ENCODE measurements around the gene CACNA2D3.

CACNA2D3 gene

DNA sequence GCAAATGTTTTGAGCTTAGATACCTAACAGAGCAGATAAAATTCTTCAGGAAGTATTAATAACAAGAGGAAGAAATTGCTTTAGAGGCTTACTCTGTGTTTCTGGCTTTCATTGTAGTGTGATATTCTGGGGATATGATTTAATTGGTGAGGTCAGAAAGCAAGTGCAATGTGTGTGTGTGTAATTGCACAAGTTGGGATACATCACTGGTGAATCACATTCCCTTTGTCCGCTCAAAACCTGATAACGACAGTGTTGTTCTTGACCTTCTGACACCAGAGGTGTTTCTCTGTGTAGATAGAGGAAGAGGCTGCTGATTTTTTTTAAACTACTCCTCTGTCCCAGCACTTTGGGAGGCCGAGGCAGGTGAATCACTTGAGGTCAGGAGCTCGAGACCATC, 161.1 kb downstream of the CACNA2D3 start:
- TF ChIP-seq, protein P1, sequence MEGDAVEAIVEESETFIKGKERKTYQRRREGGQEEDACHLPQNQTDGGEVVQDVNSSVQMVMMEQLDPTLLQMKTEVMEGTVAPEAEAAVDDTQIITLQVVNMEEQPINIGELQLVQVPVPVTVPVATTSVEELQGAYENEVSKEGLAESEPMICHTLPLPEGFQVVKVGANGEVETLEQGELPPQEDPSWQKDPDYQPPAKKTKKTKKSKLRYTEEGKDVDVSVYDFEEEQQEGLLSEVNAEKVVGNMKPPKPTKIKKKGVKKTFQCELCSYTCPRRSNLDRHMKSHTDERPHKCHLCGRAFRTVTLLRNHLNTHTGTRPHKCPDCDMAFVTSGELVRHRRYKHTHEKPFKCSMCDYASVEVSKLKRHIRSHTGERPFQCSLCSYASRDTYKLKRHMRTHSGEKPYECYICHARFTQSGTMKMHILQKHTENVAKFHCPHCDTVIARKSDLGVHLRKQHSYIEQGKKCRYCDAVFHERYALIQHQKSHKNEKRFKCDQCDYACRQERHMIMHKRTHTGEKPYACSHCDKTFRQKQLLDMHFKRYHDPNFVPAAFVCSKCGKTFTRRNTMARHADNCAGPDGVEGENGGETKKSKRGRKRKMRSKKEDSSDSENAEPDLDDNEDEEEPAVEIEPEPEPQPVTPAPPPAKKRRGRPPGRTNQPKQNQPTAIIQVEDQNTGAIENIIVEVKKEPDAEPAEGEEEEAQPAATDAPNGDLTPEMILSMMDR (IDR thresholded peaks at IDR 0.05; ENCODE audit: control insufficient read depth, insufficient read depth, low read depth, low read length, missing control alignments) = no peak
- DNase-seq (ENCODE audit: low read depth) = no peak
- H3K4me3 ChIP-seq (ENCODE audit: control insufficient read depth, low read depth, low read length) = no peak overlapping the region

DNA sequence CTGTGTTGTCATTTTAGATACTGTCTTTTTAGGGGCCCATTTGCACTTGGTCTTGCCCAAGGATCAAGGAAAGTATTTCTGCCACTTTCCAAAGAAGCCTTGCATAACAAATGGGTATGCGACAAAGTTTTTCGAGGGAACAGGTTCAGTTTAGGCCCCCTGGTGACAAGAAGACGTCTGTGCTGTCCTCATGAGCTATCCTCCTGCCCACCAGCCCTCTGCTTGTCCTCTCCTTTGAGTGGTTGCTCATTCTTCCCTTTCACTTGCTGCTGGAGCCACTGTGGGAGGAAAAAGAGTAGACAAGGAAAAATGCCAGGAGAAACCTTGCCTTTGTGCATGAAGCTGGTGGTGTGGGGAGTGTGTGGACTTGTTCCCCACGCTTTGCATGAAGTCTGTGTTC, 171.9 kb downstream of the CACNA2D3 start:
- TF ChIP-seq, protein P1 (IDR thresholded peaks at IDR 0.05; ENCODE audit: control insufficient read depth, insufficient read depth, low read depth, low read length, missing control alignments) = no peak
- DNase-seq (ENCODE audit: low read depth) = no peak
- no peak overlapping the region for H3K4me3 ChIP-seq (ENCODE audit: control insufficient read depth, low read depth, low read length)

DNA sequence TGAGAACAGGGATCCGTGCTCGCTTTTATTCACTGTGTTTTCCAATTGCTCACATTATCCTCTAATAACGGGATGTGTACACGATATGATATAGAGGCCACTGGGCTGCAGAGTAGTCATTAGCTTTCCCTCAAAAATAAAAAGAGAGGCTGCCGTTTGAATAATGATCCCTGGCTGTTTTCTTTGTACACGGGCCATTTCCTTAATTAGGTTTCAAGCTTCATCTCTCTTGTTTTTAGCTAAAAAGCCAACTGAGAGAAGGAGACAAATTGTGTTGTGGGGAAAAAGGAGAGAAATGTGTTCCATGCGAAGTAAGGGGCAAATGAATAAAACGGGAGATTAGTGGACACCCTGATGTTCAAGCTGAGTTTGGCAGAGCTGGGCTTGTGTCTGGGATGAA, 174.2 kb downstream of the CACNA2D3 start:
- TF ChIP-seq, protein P1 (IDR thresholded peaks at IDR 0.05; ENCODE audit: control insufficient read depth, insufficient read depth, low read depth, low read length, missing control alignments) = no peak
- no peak overlapping the region for H3K4me3 ChIP-seq (ENCODE audit: control insufficient read depth, low read depth, low read length)
- no peak for DNase-seq (ENCODE audit: low read depth)

DNA sequence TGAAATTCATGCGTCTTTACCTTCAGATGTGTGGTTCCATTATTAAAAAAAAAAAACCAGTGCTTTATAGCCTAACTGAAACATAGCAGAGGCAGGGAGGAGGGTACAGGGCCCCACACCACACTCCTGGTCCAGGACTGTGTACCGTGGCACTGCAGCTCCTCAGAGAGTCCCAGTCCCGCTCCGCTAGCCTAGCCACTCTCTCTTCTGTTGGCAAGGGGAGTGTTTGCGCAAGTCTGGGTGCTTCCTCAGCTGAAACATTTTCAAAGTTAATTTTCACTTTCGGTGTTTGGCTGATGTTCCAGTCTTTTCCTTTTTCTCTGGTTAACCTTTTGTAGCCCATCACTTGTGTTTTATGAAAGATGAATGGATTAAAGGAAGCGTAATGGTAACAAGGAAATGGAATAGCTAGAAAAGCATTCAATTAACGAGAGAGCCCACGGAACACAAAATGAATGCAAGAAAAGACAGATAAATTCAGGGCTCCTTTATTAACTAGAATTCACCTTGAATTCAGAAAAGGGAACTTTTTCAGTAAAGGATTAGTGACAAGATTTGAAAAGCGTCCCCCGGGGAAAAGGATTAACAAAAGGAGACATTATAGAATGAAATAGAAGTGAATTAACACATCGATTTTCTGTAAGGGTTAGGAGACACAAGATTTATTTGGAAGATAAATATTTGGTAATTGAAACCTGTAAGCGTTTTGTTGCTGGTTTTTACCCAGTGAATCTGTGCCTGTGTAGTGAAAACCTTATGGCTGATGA, 177.0 kb downstream of the CACNA2D3 start:
- TF ChIP-seq, protein P1 (IDR thresholded peaks at IDR 0.05; ENCODE audit: control insufficient read depth, insufficient read depth, low read depth, low read length, missing control alignments) = no peak
- DNase-seq (ENCODE audit: low read depth) = no peak
- no peak overlapping the region for H3K4me3 ChIP-seq (ENCODE audit: control insufficient read depth, low read depth, low read length)

DNA sequence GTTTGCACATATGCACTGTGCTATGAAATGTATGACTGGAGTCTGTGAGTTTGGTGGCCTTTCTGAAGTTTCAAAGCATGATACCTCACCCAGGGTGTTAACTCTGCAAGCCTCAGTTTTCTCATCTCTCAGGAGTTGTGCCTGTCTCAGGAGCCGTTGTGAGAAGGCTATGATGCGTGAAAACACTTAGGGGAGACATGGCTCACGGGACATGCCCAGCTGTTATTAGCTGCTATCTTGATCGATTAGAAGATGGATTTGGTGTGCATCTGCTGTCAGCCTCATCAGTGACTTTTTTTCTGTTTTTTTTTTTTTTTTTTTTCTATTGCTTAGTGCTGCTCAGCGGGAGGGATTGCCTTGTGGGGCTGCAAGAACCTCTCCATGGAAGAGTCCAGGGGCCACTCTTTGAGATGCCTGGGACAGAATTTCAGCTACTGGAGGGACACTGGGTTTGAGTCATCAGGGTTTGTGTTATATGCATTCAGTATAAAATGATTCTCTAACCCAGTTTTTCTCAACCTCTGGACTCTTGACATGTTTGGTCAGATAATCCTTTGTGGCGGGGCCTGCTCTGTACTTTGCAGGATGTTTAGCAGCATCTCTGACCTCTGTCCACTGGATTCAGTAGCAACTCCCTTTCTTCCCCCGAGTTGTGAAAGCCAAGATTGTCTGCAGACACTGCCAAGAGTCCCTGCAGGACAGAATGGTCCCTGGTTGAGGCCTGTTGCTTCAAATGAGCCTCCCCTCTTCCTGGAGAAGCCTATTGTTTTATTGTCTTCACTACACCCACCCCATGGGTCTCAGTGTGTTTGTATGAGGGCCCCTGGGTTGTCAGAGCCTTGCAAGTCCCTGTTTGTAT, 181.4 kb downstream of the CACNA2D3 start:
- no peak overlapping the region for H3K4me3 ChIP-seq (ENCODE audit: control insufficient read depth, low read depth, low read length)
- TF ChIP-seq, protein P1 (IDR thresholded peaks at IDR 0.05; ENCODE audit: control insufficient read depth, insufficient read depth, low read depth, low read length, missing control alignments) = no peak
- no peak for DNase-seq (ENCODE audit: low read depth)

DNA sequence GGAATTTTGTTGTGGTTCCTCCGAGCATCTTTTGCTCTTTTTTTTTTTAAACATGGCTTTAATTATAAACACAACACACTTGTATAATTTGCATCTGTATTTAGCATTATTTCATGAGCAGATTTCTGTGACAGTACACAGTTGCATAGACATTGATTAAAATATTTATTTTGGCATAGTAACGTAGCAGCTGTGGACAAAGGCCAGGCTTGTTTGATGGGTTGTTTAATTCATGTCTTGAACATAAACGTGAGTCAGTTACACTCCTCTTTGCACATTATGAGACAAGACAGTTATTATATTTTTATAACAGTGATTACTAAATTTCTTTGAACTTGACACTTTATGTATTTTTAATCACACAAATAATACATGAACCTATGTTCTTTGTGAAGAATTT, 182.5 kb downstream of the CACNA2D3 start:
- no peak overlapping the region for H3K4me3 ChIP-seq (ENCODE audit: control insufficient read depth, low read depth, low read length)
- TF ChIP-seq, protein P1 (IDR thresholded peaks at IDR 0.05; ENCODE audit: control insufficient read depth, insufficient read depth, low read depth, low read length, missing control alignments) = no peak
- DNase-seq (ENCODE audit: low read depth) = no peak

Measured in AG09309 (cell line).